GM23248 (cell line): ENCODE results near the gene CHST13.

Experiments used
- EZH2 ChIP-seq: fragments of 200-600 bp; sonication (generic); IDR thresholded peaks from 2 replicates; pipeline ENCODE4 v1.6.1; 2018; ENCODE audit warnings: antibody characterized with exemption, mild to moderate bottlenecking; ENCODE audit not compliant: insufficient read depth, poor library complexity, severe bottlenecking
- EZH2phosphoT487 ChIP-seq: fragments of 200-600 bp; sonication (generic); IDR thresholded peaks from 2 replicates; pipeline ENCODE4 v1.6.1; 2018; ENCODE audit warnings: antibody characterized with exemption, moderate library complexity, mild to moderate bottlenecking, low read depth; ENCODE audit not compliant: insufficient read depth

GRCh38 chr3:126543457-126544061 lies 19.6 kb downstream of the CHST13 start:
- TF ChIP-seq EZH2phosphoT487: no peak
- TF ChIP-seq EZH2: no peak
